Measurements from ENCODE around the gene MPP2. TPM values are rescaled to one million over a fixed set of nuclear protein-coding genes. Genes with fewer than 3 reads are reported as not detected.

MPP2 gene
- polyA plus RNA-seq, 1 of the 3 experiments (the other 2 are of a cell fraction), result 8.3 TPM

DNA sequence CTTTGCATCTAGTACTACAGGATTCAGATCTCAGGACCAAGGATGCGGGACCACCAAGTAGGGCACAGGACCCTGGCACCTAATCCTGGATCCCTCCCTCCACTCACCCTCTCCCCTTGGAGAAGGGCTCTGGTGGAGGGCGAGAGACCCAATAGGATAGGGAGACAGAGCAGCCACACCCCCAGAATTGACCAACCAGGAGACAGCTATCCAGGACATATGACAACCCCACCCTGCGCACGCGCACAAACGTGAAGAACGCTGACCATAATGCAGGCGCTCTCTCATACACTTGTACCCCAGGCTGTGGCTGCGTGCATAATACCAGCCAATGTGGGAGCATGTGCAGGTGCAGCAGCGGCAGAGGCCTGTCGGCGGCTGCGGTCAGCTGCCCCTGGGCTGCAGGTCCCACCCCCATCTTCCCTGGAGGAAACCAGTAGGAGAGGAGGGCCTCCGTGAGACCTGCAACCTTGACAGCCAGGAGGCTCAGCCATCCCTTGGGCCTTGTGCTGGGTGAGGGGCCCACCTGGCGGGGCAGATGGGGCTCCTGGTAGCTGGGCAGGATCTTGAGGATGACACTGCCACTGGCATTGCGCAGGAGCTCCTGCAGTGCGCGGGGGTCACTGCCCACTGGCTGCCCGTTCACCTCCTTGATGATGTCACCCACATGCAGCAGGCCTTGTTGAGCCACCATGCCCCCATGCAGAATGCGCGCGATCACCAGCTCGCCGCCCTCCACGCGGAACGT is 25.4 kb downstream of the MPP2 start:
- Histone ChIP-seq H2AFZ (ENCODE audit: low read depth) (no peak overlapping the region), H3K27ac (ENCODE audit: low read depth in 2 of 2, low read length in 1 of 2) (no peak overlapping the region), H3K36me3 (replicated peaks in 1 of 2; ENCODE audit: control insufficient read depth in 1 of 2, insufficient read depth in 2 of 2, low read length in 1 of 2) (no peaks in the 10 kb centered on the region), H3K79me2 (ENCODE audit: insufficient read depth) (no peaks in the 10 kb centered on the region), H3K4me1 (ENCODE audit: control insufficient read depth in 1 of 2, insufficient read depth in 2 of 2, low read depth in 1 of 2, low read length in 1 of 2) (peaks cover 0 to 2% of the 10 kb centered on the region in 2 experiments; a peak in 1 of 4 replicates), H3F3A (replicated peaks; ENCODE audit: insufficient read depth) (no peaks in the 10 kb centered on the region), H3K27me3 (ENCODE audit: insufficient read depth) (no peaks in the 10 kb centered on the region), H3K9me3 (no peaks in the 10 kb centered on the region), H3K9ac (no peak overlapping the region), H4K20me1 (ENCODE audit: insufficient read depth) (no peaks in the 10 kb centered on the region), H3K4me3 (ENCODE audit: low read depth in 2 of 2, low read length in 1 of 2) (no peak overlapping the region), H3K9me2 (no peaks in the 10 kb centered on the region), H3K4me2 (no peak overlapping the region)
- no peak for TF ChIP-seq SMC3 (IDR thresholded peaks at IDR 0.05; ENCODE audit: low read depth, low read length)
- TF ChIP-seq JUND (IDR thresholded peaks at IDR 0.05), result no peak
- TF ChIP-seq GATA2 (CRISPR knock-in tag; IDR thresholded peaks at IDR 0.05), result no peak
- TF ChIP-seq CHD2 (IDR thresholded peaks at IDR 0.05; ENCODE audit: low read length, partially characterized antibody), result no peak
- no peak for TF ChIP-seq NFIC (IDR thresholded peaks at IDR 0.05; ENCODE audit: borderline replicate concordance)
- TF ChIP-seq YY1 (IDR thresholded peaks at IDR 0.05; ENCODE audit: low read depth), result no peak
- no peak for TF ChIP-seq RCOR1 (IDR thresholded peaks at IDR 0.05; ENCODE audit: low read length)
- no peak for TF ChIP-seq TCF12 (IDR thresholded peaks at IDR 0.05)
- TF ChIP-seq FOSL2 (IDR thresholded peaks at IDR 0.05; ENCODE audit: borderline replicate concordance, low read depth), result no peak
- TF ChIP-seq, protein P1, sequence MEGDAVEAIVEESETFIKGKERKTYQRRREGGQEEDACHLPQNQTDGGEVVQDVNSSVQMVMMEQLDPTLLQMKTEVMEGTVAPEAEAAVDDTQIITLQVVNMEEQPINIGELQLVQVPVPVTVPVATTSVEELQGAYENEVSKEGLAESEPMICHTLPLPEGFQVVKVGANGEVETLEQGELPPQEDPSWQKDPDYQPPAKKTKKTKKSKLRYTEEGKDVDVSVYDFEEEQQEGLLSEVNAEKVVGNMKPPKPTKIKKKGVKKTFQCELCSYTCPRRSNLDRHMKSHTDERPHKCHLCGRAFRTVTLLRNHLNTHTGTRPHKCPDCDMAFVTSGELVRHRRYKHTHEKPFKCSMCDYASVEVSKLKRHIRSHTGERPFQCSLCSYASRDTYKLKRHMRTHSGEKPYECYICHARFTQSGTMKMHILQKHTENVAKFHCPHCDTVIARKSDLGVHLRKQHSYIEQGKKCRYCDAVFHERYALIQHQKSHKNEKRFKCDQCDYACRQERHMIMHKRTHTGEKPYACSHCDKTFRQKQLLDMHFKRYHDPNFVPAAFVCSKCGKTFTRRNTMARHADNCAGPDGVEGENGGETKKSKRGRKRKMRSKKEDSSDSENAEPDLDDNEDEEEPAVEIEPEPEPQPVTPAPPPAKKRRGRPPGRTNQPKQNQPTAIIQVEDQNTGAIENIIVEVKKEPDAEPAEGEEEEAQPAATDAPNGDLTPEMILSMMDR (IDR thresholded peaks at IDR 0.05), result no peak
- TF ChIP-seq, protein P2, sequence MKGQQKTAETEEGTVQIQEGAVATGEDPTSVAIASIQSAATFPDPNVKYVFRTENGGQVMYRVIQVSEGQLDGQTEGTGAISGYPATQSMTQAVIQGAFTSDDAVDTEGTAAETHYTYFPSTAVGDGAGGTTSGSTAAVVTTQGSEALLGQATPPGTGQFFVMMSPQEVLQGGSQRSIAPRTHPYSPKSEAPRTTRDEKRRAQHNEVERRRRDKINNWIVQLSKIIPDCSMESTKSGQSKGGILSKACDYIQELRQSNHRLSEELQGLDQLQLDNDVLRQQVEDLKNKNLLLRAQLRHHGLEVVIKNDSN (IDR thresholded peaks at IDR 0.05; ENCODE audit: borderline replicate concordance, low read depth), result no peak
- TF ChIP-seq, protein P3, sequence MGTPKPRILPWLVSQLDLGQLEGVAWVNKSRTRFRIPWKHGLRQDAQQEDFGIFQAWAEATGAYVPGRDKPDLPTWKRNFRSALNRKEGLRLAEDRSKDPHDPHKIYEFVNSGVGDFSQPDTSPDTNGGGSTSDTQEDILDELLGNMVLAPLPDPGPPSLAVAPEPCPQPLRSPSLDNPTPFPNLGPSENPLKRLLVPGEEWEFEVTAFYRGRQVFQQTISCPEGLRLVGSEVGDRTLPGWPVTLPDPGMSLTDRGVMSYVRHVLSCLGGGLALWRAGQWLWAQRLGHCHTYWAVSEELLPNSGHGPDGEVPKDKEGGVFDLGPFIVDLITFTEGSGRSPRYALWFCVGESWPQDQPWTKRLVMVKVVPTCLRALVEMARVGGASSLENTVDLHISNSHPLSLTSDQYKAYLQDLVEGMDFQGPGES (IDR thresholded peaks at IDR 0.05; ENCODE audit: low read depth, low read length), result no peak
- TF ChIP-seq, protein P4, sequence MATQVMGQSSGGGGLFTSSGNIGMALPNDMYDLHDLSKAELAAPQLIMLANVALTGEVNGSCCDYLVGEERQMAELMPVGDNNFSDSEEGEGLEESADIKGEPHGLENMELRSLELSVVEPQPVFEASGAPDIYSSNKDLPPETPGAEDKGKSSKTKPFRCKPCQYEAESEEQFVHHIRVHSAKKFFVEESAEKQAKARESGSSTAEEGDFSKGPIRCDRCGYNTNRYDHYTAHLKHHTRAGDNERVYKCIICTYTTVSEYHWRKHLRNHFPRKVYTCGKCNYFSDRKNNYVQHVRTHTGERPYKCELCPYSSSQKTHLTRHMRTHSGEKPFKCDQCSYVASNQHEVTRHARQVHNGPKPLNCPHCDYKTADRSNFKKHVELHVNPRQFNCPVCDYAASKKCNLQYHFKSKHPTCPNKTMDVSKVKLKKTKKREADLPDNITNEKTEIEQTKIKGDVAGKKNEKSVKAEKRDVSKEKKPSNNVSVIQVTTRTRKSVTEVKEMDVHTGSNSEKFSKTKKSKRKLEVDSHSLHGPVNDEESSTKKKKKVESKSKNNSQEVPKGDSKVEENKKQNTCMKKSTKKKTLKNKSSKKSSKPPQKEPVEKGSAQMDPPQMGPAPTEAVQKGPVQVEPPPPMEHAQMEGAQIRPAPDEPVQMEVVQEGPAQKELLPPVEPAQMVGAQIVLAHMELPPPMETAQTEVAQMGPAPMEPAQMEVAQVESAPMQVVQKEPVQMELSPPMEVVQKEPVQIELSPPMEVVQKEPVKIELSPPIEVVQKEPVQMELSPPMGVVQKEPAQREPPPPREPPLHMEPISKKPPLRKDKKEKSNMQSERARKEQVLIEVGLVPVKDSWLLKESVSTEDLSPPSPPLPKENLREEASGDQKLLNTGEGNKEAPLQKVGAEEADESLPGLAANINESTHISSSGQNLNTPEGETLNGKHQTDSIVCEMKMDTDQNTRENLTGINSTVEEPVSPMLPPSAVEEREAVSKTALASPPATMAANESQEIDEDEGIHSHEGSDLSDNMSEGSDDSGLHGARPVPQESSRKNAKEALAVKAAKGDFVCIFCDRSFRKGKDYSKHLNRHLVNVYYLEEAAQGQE (IDR thresholded peaks at IDR 0.05; ENCODE audit: low read depth, low read length), result no peak
- no peak for TF ChIP-seq SIN3A (IDR thresholded peaks at IDR 0.05; ENCODE audit: borderline replicate concordance, low read depth, low read length)
- TF ChIP-seq, protein P5, sequence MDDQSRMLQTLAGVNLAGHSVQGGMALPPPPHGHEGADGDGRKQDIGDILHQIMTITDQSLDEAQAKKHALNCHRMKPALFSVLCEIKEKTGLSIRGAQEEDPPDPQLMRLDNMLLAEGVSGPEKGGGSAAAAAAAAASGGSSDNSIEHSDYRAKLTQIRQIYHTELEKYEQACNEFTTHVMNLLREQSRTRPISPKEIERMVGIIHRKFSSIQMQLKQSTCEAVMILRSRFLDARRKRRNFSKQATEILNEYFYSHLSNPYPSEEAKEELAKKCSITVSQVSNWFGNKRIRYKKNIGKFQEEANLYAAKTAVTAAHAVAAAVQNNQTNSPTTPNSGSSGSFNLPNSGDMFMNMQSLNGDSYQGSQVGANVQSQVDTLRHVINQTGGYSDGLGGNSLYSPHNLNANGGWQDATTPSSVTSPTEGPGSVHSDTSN (IDR thresholded peaks at IDR 0.05), result no peak
- no peak for TF ChIP-seq FOXJ3 (CRISPR knock-in tag; IDR thresholded peaks at IDR 0.05)
- no peak for TF ChIP-seq ELF1 (IDR thresholded peaks at IDR 0.05)
- no peak for TF ChIP-seq RXRA (IDR thresholded peaks at IDR 0.05; ENCODE audit: borderline replicate concordance, low read depth)
- TF ChIP-seq FOXM1 (IDR thresholded peaks at IDR 0.05; ENCODE audit: low read depth), result no peak
- CTCF ChIA-PET, result interaction anchor here (1.2 to 10.0 kb wide), 5 partner anchors 17 to 286 kb away, joined by 4 to 344 read pairs (median 99); partner anchors contain the start of genes MPP2 and PPY
- POLR2A ChIA-PET, result no interaction called here
- 94% methylated on average over 19 of the region's 27 CpGs for WGBS (ENCODE audit: low lambda C conversion rate)
- DNase-seq, result no peak

Measured in SK-N-SH (cell line).